ENCODE data around the gene MGAT4C.
"Not testable (repeated sequence)": the region's sequence is repeated elsewhere in the genome, so short reads cannot be mapped to it uniquely, and the experiment has no call there.

The MGAT4C gene

DNA sequence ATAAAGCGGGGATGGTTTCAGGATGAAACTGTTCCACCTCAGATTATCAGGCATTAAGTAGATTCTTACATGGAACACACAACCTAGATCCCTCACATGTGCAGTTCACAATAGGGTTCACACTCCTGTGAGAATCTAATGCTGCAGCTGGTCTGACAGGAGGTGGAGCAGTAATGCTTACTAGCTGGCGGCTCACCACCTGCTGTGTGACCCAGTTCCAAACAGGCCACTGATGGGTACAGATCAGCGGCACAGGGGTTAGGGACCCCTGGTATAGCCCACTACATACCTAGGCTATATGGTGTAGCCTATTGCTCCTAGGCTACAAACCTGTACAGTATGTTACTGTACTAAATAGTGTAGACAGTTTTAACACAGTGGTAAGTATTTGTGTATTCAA lies 129.3 kb downstream of the MGAT4C start:
- DNase-seq (ENCODE audit: low spot score): not testable (repeated sequence)

DNA sequence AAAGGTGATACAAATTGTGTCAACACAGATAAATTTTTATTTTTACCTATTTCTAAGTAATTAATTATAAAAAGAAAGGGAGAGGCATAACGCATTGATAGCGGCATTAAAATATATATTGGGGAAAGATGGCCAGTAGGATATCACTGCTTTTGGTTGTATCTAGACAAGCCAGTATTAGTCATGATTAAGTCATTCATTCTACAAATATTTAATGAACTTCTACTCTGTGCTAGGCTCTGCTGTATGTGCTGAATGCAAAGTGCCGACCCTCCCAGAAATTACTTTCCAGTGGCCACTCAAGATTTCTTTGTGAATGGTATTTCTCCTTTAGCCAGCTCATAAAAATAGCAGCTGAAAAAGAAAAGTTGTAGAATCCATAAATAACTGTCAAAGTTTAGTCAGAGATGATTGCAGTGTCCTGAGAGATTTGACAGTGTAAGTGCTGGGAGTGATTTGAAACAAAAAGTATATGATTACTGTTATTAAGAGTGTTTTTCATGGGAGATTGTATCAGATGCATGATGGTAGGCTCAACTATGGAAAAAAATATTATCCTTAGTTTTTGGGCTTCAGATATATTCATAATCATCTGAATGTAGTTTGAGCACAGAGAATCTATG lies 133.2 kb downstream of the MGAT4C start:
- DNase-seq (ENCODE audit: low spot score): no peak

DNA sequence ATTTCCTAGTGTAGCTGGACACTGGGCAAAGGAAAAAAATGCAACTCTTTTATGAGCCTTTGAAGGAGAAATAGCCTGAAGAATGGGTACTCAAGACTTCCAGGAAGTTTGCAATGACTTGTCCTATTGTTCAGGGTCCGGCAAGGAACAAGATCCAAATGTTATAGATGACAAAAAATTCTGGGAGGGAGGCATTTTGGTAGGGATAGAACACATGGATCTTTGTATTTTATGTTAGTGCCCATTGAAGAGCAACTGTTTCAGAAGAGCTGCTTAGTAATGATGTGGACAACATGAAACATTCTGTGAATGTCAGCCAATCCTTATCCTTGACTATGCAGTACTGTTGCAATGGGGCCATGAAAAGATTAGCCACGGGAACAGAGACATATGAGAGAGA lies 138.0 kb downstream of the MGAT4C start:
- DNase-seq (ENCODE audit: low spot score): no peak

DNA sequence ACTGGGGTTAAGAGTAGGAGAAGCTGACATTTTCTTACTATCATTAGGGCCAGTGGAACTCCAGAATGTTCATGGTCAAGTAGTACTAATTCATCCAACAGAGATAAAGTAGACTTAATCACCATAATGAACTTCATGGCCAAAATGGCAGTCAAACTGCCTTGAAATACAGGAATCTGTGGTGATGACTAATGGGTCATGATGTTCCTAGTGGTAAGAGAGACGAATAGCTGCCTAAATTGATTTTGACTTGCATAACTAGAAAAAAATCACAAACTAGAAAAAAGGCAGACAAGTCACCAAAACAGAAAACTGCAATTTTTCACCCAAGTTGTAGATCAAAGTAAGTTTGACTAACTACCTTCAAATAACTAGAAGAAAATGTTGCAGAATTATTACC lies 138.5 kb downstream of the MGAT4C start:
- DNase-seq (ENCODE audit: low spot score): no peak

DNA sequence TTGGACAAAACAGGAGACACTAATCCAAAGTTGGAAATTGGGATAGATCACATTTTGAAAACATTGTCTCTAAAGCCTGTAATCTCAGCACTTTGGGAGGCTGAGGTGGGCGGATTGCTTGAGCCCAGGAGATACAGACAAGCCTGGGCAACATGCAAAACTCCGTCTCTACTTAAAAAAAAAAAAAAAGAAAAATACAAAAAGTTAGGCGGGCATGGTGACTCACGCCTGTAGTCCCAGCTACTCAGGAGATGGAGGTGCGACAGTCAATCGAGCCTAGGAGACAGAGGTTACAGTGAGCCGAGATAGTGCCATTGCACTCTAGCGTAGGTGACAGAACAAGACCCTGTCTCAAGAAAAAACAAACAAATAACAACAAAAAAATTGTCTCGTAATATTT lies 152.1 kb downstream of the MGAT4C start:
- DNase-seq (ENCODE audit: low spot score): no peak

DNA sequence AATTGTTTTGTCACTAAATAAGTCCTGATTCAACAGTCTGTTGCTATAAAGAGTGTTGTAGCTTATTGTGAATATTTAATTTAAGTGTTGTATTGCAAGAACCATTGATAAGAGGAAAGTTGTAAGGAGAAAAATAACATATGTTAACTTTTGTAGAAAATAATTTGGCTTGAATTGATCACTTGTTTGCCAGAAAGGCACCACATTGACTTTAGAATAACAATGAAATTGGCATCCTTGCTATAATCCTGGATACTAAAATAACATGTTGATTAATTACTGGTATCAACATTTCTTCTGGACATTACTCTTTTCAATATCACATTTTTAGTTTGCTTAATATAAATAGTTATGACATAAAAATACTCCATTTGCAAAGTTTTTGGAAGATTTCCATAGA lies 159.0 kb downstream of the MGAT4C start:
- no peak for DNase-seq (ENCODE audit: low spot score)

DNA sequence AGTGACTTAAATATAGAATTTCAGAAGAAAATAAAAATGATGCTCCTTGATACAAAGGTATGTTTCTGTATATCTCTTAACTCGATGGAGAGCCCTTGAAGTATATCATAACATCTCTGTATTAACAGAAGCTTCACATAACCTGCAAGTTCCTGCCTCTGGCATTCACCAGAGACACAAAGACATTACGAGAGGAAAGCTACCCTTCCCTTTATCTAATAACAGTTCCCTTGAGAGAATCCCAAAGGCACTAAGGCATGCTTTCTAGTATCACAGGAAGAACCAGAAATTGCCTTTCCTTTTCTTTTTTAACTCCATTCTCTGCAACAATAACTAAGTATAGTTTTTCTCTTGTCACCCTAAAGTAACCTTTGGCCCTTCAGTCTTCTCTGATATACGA lies 164.5 kb downstream of the MGAT4C start:
- no peak for DNase-seq (ENCODE audit: low spot score)

DNA sequence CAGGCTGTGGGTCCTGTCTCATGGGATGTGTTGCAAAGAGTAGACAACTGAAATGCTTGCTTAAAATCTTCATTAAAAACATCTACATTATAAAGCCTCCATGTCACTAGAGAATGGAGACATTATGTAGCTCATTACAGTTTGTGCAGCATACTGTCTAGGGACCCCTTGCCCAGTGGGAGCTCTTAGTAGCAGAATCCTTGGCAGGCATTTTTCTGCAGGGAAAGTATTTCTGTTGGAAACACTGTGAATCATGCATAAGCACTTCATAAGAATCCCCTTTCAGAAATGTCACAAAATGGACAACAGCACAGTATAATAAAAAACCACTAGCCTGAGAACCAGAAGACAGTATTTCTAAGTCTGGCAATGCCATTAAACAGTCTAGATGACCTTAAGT lies 174.3 kb downstream of the MGAT4C start:
- DNase-seq (ENCODE audit: low spot score): no peak

DNA sequence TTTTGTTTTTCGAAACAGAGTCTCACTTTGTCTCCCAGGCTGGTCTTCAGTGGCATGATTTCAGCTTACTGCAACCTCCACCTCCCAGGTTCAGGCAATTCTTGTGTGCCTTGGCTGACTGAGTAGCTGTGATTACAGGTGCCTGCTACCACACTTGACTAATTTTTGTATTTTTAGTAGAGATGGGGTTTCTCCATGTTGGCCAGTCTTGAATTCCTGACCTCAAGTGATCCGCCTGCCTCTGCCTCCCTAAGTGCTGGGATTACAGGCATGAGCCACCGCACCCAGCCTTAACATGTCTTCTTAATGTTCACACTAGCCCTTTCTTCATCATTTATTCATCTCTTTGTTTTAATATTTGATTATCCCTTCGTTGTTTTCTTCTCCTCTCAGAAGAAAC lies 197.1 kb downstream of the MGAT4C start:
- not testable (repeated sequence) for DNase-seq (ENCODE audit: low spot score)

DNA sequence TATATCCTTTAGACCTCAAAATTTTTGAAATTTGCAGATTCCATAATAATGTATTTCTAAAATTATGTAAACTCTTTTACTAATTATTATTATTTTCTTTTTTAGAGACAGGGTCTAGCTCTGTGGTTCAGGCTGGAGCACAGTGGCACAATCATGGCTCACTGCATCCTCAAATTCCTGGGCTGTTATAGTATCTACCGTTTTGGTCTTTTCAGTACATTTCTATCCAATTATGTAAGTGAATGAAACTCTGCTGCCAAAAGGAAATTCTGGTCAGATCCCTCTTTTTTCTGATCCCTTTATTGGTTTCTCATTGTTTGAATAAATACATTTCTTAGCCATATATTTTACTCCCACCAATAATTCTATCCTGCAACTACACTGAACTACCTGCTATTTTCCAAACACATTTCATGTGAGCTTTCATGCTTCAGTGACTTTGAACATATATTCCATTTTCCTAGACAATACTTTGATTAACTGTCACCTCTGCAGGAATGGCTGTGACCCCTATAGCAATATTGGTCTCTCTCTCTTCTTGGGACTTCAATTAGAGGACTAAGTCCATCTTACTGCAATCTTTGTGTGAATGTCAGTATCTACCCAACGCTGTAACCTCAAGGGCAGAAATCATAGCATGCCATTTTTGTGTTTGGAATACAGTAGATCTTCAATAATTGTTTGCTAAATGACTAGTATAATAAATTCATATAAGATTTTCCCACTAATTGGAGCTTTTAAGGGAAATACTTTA lies 198.9 kb downstream of the MGAT4C start:
- DNase-seq (ENCODE audit: low spot score): no peak

DNA sequence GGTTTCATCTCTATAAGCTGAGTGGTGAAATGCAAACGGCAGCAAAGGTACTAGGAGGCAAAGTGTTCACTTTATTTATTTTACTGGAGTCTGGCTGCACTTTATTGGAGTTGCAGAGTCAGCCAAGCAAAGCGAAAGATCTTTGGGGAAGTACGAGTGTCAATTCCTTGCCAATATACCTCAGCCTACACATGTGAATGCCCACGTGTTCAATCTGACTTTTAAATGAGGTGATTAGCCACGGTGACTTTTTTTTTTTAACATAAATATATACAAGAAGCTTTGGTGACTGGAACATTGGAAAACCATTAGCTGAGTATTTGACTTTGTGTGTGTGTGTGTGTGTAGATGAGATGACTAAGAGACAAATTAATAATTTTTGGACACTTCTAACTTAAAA lies 203.3 kb downstream of the MGAT4C start:
- DNase-seq (ENCODE audit: low spot score): no peak

DNA sequence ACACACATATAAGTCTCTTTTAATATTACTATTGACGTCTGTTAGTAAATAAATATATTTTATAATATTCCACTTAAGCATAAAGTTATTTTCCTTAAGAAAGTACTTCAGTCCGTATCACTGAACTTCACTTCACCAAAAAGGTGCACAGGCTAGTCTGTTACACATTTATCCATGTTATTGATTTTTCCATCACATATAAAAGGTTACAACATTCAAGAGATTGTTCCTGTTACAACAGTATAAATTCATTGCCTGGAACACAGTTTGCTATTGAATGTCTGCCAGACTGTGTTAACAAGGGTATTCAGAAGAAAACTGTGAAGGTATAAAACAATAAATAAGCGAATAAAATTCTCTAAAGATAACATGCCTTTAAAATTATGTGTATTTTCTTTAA lies 206.2 kb downstream of the MGAT4C start:
- DNase-seq (ENCODE audit: low spot score): no peak

DNA sequence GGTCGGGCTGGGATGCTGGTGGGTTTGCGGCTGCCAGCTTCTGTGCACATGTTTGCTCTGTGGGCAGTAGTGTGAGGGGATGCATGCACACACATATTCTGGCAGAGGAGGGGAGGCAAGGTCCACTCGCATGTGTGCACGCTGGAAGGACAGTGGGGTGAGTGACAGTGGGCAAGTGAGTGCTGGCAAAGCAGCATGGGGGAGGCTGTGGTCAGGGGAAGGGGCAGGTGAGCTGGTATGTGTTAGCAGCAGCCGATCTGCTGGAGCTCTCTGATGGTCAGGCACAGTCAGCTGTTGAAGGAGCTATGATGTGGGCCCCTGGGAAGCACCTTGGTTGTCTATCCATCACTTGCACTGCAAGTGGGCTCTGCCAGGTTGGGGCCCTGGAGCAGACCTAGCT lies 211.8 kb downstream of the MGAT4C start:
- DNase-seq (ENCODE audit: low spot score): no peak

DNA sequence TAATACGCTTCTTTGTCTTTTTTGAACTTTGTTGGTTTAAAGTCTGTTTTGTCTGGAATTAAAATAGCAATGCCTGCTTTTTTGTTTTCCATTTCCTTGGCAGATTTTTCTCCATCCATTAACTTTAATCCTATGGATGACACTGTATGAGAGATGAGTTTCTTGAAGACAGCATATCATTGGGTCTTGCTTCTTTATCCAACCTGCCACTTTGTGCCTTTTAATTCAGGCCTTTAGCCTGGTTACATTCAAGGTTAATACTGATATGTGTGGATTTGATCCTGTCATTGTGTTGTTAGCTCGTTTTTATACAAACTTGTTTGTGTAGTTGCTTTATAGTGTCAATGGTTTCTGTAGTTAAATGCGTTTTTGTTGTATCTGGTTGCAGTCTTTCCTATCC lies 214.1 kb downstream of the MGAT4C start:
- DNase-seq (ENCODE audit: low spot score): no peak

DNA sequence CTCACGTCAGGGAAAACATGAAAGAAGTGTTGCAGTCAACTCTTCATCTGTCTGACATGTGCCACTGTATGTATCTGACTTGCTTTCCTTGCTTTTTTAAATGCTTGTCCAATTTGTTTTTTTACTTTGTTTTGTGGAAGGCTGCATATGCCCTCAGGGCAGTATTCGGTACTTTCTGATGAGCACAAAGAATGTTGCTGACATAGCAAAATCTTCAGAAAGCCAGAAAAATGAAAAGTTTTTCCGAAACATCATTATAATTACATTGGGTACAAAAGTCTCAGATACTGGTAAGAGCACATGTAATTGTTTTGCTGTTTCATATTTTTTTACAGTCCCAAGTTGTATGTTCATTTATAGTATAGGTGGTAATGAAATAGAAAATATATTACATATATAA lies 237.8 kb downstream of the MGAT4C start:
- DNase-seq (ENCODE audit: low spot score): no peak

DNA sequence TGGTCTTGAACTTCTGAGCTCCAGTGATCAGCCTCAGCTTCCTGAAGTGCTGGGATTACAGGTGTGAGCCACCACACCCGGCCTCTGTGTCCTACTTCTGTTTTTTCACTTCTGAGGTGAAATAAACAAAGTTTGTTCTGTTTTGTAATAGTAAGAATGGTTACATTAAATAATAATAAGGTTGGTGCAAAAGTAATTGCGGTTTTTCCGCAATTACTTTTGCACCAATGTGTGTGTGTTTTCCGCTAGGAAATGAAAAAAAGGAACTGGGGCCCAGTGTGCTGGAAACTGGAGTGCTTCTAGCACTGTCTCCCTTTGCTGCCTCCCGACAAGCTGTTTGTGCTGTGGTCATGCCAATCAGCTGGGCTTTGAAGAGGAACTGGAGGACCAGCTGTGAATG lies 241.2 kb downstream of the MGAT4C start:
- no peak for DNase-seq (ENCODE audit: low spot score)

DNA sequence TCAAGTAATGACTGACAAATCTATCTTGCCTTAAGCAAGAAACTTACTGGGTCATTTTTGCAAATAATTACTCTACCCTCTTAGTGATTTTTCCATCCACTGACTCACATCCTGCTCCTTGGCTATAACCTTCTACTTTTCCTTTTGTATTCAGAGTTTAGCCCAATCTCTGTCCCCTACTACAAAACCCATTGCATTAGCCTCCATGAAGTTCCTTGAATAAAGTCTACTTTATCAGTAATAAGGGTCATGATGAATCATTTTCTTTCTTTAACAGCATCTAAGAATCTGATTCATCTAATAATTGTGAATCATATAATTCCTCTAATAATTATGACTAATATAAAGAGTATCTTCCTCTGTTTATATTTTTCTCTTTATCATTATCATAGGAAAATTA lies 249.5 kb downstream of the MGAT4C start:
- DNase-seq (ENCODE audit: low spot score): no peak

DNA sequence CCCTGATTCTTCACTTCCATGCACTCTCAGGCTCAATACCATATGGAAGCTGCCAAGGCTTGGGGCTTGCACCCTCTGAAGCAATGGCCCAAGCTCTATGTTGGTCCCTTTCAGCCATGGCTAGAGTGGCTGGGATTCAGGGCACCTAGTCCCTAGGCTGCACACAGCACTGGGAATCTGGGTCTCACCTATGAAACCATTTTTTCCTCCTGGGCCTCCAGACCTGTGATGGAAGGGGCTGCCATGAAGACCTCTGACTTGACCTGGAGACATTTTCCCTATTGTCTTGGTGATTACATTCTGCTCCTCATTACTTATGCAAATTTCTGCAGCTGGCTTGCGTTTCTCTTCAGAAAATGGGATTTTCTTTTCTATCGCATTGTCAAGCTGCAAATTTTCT lies 258.1 kb downstream of the MGAT4C start:
- DNase-seq (ENCODE audit: low spot score): no peak

DNA sequence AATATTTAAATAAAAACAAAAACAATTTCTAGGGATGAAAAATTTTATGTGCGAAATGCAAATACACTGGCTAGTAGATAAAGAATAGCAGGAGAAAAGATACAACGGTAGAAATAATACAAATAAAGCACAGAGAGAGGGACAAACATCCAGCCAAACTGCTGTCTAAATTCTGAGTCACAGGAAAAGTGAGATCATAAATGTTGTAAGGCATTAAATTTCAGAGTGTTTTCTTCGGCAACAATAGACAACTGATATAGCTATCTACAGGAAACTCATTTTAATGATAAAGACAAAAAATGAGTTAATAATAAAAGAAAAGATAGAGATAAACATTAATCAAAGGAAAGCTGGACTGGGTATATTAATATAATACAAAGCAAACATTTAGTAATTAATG lies 259.9 kb downstream of the MGAT4C start:
- no peak for DNase-seq (ENCODE audit: low spot score)

DNA sequence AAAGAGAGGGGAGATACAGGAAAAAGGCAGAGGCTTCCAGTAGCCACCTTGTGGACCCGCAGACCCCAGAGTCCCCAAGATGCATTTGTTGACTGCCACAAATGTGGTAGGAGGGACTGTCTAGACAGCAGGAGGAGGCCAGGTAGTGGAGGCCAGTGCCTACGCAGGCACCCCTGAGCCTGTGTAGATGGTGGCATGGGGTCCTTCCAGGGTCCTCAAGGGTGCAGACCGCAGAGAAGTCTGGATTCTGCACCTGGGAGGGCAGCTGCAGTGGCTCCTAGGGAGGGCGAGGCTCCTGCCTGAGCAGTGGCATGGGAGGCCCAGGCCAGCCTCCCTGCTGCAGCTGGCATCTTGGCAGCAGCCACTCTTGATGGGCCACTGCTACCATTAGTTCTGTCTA lies 262.4 kb downstream of the MGAT4C start:
- DNase-seq (ENCODE audit: low spot score): no peak

DNA sequence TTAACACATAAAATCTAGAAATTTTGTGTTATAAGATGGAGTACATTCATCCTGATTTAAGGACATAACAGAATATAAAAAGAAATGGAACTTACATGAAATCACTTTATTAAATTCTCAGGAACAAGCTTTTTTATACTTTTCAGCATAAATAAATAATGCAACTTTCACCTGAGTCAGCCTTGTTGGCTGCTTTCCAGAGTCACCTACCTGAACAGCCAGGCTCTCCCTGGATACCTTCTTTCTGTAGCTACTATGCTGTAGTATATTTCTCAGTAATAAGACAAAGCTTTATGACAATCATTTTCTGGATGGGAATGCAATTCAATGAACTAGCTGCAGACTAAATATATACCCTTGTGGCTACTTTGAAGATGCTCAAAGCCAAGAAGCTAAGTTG lies 270.2 kb downstream of the MGAT4C start:
- no peak for DNase-seq (ENCODE audit: low spot score)

DNA sequence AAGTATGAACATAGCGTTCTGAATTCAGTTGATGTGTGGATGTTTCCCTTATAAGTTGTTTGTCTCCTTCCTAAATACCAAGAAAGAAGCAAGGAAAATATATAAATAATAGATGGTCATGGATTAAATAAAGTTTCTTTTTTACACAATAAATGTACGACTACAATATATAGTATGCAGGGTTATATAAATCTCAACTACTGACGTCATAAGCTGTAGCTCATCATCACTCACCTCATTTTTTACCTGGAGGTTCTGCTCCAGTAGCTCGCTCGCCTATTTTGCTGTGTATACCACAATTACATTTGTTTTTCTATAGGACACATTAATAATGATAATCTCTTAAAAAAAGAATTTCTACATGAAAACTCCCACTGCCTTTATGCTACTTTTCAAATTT lies 272.6 kb downstream of the MGAT4C start:
- DNase-seq (ENCODE audit: low spot score): no peak

DNA sequence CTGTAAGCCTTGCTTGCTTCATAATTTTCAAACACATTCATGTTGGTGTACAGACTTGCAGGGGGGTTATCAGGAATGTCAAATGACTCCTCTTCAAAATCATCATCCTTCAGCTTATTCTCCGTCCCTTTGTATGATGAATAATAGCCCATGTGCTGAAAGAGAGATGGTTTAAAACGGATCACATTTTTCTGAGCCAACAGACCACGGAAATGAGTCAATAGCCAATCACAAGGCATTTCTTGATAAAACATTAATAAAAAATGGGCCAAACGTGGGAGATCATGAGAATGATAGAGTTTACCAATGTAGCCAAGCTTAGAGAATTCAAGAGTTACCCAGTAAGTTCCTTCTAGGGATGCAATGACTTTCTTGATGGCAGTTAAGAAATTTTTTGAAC lies 276.6 kb downstream of the MGAT4C start:
- DNase-seq (ENCODE audit: low spot score): no peak

DNA sequence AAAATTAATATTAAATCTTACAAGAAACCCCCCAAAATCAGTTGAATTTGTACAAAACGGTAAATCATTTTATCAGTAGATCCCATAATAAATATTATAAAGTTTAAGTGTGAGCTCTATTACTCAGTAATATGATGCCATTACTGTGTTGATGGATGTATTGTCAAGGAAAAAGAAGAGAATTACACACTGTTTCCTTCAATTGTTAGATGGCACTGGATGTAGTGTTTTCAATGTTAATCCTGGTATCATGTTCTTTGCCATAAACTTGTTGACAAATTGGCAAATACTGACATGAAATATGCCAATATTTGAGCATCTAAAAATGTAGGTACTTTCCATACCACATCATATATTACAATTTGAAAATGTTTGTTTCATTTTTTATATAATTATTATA lies 280.5 kb downstream of the MGAT4C start:
- no peak for DNase-seq (ENCODE audit: low spot score)
